Measurements from ENCODE around the gene ZNF254.

DNA sequence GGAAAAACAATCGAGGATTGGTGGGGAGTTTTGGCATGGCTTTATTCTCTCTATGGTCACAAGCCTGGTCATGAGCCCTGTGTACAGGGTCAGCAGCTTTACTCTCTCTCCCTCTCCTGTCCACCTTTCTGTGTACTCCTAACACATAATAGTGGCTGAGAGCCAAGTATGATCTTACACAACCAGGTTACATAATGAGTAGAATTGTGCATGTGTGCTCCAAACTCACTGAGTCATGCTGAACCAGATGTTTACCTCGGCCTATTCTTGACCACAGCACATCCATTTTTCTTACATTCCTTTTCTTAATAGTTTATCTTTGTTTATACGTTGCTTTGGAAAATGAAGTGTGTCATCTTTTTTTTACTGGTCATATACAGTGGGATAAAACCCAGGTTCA lies 53.1 kb downstream of the ZNF254 start:
- no peak for TF ChIP-seq GATA3 (IDR thresholded peaks at IDR 0.05; ENCODE audit: low read depth, low read length)
- no peak for TF ChIP-seq GATA2 (IDR thresholded peaks at IDR 0.05; ENCODE audit: low read depth, low read length)

All from SH-SY5Y (cell line).